Measurements from ENCODE around the gene NDFIP1.
"Not testable (repeated sequence)": the region's sequence is repeated elsewhere in the genome, so short reads cannot be mapped to it uniquely, and the experiment has no call there.

NDFIP1 gene

DNA sequence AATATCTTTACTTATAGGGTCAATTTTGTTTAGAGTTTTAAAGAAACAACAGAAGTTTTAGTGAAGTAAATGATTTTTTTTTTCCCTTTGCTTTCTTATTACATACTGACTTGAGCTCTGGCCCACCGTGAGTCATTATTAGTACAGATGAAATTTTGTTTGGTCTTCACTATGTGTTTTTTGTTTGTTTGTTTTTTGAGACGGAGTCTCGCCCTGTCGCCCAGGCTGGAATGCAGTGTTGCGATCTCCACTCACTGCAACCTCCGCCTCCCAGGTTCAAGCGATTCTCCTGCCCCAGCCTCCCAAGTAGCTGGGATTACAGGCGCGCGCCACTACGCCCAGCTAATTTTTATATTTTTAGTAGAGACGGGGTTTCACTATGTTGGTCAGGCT lies 45.9 kb downstream of the NDFIP1 start:
- DNase-seq (ENCODE audit: low read depth): not testable (repeated sequence)

DNA sequence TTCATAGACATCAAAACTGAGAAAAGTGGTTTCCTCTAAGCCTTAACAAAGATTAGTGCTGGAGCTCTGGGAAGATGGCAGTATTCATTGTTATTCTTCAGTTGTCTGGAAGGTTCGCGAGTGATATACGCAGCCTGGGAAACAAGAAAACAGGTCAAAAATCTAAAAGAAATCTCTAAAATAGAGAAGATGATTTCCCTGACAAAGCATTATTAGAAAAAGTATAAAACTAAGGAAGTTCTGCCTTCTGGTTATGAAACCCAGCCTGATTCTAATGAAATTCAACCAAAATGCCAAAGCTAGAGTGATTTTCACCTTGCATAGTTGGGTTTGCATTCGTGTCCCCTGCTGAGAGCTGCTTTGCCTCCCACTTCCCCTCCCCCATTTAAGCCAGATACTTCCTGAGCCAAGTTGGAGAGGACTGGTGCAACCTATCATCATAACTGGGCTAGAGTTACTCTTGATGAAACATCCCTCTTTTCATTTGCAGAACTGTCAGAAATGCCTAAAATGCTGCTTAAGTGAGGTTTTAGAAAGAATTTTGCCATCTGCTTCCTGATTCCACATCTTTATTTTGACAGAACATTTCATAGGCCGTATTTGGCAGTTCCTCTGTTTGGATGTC lies 48.4 kb downstream of the NDFIP1 start:
- DNase-seq (ENCODE audit: low read depth): no peak

DNA sequence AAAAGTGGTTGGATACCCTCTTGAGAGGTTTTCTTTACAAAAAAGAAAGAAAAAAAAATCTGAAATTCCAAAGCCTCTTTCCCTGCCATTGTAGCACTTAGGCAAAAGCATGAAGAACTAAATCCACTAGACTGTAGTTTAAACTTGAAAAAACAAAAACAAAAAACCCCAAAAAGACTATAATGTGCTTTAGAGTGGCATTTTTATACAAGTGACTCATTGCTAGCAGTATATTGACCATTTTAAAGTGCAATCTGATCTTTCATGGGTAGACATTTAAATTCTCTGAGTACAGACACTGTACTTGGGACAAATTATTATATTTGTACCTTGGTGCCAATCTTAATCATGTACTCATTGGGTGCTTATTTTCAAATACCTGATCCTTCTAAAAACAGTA lies 50.8 kb downstream of the NDFIP1 start:
- no peak for DNase-seq (ENCODE audit: low read depth)

DNA sequence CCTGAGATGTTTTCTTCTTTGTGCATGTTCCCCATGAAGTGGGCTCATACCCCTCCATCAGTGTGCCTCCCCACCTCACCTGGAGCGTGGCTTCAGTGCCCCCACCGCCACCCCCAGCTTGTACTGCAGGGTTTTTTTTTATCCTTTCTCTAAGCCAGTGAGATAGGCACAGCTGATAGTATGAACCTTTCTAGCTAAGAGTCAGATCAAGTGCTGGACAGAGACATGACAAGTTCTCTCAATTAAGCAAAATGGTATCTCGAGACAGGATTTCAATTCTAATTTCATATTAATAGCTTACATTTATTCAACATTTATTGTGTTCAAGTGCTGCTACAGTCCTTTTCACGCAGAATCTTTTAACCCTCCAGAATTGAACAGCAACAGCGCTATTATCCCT lies 55.7 kb downstream of the NDFIP1 start:
- no peak for DNase-seq (ENCODE audit: low read depth)

DNA sequence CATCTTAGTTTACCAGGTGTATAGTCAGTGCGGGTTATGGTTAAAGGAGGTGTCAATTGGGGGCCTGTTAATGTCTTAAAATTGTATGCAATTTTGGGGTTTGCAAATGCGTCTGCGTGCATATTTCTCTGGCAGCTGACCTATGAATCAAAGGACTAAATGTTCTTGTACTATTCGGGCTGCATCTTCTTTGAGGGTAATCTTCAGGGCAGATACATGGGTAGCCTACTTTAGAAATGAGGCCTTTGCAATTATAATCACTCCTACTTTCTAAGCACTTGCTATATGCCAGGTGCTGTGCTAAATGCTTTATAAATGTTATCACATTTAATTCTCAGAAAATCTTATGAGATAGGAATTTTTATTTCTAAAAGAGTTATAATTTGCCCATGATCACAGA lies 58.2 kb downstream of the NDFIP1 start:
- DNase-seq (ENCODE audit: low read depth): no peak

DNA sequence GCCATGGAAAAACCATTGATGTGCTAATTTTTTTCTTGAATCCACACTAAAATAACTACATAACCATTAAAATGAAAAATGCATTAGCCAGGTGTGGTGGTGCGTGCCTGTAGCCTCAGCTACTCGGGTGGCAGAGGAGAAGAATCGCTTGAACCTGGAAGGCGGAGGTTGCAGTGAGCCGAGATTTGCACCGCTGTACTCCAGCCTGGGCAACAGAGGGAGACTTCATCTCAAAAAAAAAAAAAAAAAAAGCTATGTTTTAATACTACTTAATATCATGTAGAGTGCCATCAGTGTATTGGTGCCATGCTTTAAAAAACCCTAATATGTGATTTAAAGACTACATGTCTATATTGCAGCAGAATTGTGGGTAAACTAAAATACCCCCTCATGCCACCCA lies 58.9 kb downstream of the NDFIP1 start:
- no peak for DNase-seq (ENCODE audit: low read depth)

DNA sequence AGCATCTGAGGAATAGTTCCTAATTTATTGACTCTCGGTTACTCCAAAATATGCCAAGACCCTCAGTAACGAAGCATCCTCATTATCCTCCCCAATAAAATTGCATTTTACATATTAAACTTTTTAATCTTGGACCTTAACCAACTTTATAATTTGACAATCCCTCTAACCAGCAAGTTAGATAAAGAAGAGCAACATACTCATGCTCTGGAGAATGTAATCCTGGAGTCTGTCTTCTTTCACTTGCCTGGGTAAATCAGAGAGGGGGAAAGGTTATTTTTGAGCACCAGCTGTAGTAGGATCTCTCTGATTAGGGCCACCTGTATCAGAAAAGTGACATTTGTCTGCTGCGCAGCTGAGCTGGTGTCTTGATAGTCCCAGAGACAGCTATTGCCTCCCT lies 59.8 kb downstream of the NDFIP1 start:
- no peak for DNase-seq (ENCODE audit: low read depth)

DNA sequence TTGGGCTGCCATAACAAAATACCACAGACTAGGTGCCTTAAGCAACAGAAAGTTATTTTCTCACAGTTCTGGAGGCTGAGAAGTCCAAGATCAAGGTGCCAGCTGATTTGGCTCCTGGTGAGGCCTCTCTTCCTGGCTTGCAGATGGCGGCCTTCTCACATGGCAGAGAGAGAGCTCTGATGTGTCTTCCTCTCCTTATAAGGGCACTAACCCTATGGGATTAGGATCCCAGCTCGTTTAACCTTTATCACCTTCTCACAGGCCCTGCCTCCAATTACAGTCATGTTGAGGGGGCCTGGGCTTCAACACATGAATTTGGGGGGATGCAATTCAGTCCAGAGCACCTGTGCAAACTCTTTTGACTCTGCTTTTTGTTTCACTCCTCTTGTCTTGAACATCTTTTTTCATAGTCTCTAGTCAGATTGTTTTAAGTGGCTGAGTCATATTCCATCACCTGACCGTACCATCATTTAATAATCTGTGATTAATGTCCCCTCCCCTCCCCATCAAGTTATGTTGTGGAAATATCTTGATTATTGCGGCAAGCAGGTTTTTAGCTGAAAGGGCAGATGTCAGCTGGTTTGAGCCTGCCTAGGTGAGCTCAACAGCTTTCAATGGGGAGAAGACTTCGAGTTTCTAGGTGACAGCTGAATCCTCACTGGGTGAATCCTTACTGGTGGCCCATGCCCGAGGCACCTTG lies 61.8 kb downstream of the NDFIP1 start:
- no peak for DNase-seq (ENCODE audit: low read depth)

DNA sequence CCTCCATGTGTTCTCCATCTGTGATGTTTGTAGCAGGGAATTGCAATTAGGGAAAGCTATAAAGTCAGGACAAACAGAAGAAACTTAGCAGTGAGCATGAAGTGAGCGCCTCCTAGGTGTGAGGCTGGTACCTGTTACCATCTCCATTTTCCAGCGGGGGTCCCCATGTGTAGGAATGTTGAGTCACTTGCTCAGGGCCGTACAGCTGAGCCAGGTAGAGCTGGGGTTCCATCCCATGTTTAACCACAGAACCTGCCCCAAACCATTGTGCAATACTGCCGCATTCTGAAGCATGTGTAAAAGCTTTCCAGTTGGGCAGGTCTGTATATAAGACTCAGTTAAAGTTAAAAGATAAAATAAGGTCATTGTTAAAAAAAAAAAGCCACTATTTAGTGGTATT lies 62.7 kb downstream of the NDFIP1 start:
- DNase-seq (ENCODE audit: low read depth): no peak

DNA sequence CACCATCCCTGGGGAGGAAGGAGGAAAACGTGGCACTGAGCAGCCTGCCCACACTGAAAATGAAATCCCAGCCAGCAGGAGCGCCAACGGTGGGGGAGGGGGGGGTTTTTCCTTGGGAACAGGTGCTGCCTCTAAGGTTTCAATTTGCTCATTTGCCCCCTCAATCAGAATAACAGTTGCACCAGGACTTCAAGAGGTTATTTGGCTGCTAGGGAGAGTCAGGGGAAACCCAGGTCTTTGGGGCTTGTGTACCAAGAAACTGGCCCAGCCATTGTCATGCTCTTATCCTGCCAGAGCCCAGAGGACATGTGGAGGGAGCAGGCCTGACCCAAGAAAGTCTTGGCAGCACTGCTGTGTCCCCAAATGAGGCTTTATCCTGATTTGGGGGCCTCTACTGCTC lies 66.5 kb downstream of the NDFIP1 start:
- DNase-seq (ENCODE audit: low read depth): no peak

DNA sequence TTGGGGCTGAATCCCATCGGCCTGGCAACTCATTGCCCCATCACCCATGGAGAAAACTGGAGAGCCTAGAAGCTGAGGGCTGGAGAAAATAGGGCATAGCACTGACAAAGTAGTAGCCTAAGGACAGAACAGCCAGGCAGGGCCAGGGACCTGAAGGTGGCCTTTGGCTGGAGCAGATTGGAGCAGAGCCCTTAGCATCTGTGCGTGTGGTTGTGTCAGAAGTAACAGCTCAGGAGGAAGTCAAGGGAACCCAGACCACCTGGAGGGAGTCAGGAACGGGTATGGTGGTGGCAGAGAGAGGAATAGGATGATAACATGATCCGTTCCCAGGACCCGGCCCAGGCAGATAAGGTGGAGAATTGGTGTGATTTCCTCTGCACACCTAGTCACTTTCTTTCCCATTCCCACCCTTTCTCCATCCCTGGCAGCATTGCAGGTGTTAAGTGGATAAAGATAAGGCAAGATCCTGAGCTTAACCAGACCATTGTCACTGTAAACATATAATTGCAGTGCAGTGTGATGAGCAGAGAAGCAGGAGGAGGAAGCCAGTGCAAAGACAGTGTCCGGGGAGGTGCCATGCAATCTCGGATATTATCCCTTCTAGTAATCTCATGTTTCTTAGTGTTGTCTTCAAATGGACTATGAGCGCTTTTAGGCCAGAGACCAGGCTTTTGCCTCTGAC lies 67.0 kb downstream of the NDFIP1 start:
- DNase-seq (ENCODE audit: low read depth): no peak

DNA sequence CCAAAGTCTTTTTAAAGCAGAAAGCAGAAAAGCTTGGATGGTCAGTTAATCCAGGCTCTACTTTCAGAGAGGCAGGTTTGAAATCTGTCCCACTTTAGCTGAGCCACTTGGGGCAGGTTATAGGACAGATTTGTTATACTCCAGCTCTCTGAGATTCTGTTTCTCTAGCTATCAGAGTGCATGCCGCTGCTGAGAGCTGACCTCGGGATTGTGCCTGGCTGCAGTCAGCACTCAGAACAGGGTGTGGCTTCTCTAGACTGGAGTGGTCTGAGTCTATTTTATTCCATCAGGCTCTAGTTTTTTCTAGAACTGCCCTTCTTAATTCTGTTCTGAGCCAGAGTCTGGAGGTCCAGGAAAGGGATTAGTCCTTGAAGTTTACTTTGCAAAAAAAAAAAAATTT lies 67.7 kb downstream of the NDFIP1 start:
- no peak for DNase-seq (ENCODE audit: low read depth)

DNA sequence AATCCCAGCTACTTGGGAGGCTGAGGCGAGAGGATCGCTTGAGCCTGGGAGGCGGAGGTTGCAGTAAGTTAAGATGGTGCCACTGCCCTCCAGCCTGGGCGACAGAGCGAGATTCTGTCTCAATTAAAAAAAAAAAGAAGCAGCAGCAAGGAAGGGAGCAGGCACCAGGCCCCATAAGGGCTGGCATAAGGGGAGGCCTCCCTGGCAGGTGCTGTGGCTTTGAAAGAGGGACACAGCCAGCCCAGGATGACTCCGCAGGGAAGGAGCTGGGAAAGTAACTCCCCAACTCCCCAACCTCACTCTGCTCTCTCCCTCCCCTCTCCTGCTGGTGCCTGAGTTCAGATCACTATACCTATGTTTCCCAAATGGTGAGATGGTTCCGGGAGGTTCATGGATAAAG lies 70.1 kb downstream of the NDFIP1 start:
- no peak for DNase-seq (ENCODE audit: low read depth)

DNA sequence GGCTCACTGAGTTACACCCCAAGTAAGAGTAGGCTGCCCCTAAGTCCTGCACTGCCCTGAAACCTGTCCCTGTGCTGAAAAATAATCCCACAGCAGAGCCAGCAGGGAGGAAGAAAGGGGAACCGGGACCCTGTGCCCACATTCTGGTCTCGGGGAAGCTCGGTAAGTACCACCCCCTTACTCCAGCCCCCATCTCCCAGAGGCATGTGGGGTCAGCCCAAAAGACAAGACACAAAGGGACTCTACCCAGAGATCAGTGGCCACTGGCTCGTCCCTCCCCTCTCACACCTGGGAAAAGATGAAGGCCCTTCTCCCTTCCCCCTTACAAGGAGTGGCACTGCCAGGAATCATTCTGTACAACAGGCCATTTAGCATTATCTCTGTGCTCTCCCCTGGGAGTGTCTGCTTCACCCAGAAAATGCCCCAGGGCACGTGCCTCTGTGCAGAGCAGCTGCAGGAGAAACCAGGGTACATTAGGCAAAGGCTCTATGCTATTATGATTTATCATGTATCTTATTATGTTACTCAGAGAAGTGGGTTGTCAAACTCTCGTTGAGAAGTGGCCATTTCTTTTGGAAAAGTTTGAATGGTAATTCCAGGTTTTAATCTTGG lies 71.3 kb downstream of the NDFIP1 start:
- no peak for DNase-seq (ENCODE audit: low read depth)

DNA sequence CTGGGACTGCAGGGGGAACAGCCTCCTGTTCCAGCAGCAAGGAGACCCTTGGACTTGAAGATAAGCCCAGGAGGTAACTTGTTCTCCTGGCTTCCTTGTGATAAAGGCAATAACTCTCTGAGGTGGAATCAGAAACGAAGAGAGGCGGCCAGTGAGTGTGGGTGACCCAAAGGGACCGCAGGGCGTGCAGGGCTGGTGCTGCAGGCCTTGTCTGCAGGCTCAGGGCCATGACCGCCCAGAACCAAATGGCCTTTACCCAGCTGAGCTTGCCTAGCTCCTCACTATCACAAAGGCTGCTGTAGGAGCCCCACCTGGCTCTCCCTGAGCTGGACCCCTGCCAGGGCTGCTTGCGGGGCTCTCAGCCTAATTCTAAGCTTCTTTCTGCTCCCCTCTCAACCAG lies 72.5 kb downstream of the NDFIP1 start:
- DNase-seq (ENCODE audit: low read depth): no peak

DNA sequence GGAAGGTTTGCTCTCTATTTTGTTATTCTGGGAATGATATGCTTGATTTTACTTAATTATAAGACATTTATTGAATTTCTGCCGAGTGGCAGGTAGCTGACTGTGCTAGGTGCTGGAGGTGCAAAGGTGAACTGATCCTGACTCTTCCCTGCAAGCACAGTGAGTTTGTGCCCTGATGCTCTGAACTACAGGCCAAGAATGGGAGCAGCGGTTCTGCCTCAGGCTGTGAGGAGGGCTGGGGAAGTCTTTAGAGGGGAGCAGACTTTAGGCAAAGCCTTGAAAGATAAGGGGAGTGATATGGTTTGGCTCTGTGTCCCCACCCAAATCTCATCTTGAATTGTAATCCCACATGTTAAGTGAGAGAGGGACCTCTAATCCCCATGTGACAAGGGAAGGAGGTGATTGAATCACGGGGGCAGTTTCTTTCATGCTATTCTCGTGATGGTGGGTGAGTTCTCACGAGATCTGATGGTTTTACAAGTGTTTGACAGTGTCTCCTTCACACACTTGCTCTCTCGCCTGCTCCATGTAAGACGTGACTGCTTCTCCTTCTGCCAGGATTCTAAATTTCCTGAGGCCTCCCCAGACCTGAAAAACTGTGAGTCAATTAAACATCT lies 73.1 kb downstream of the NDFIP1 start:
- DNase-seq (ENCODE audit: low read depth): no peak

DNA sequence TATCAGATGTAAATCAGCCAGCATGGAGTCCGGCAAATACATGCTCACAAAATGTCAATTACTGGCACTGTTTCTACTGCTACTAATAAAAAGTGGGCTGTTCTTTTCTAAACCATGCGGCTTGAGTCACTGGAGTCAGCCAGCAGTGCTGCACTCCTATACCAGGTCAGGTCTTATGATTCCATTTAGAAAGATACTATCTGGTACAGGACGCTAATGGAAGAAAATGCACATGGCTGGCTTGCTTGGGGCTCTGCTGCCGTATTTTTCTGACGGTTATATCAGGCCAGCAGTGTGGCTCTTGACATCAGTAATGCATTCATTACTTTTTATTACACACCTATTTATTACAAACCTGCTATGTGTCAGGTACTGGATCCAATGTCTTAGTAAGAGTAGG lies 74.3 kb downstream of the NDFIP1 start:
- no peak for DNase-seq (ENCODE audit: low read depth)

DNA sequence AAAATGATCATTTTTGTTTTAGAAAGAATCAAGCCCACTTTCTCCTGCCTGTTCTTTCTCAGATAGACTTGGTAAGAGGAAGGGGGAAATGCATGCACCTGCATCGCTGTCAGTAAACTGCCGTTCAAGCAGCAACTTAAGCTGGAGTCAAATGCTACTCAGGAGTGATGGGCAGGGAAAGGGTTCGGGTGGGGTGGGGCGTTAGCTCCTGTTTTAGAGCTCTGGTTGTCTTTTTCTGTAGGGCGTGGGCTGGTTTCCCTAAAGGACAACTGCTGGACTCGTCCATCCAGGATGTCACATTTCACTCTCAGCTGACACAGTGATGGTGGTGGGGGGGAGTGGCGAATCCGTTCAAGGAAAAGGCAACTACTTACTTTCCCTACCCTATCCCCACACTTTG lies 75.0 kb downstream of the NDFIP1 start:
- DNase-seq (ENCODE audit: low read depth): no peak

DNA sequence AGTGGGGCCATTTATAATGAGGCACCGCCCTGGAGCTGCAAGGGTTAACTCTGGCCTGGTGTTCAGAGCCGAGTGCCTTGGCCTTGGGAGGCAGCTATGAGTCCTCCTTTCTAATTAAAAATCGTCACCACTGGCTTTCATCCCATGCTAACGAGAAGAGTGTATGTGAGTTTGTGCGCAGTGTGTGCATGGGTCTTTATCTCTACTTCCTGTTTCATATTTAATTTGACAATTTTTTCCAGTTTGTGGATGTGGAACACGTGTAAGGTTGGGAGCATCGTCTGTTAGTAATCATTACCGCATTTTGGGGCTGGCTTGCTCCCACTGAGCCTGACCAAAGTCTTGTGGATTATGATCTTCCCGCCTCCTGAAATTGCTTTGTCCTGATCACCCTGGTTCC lies 76.4 kb downstream of the NDFIP1 start:
- no peak for DNase-seq (ENCODE audit: low read depth)

DNA sequence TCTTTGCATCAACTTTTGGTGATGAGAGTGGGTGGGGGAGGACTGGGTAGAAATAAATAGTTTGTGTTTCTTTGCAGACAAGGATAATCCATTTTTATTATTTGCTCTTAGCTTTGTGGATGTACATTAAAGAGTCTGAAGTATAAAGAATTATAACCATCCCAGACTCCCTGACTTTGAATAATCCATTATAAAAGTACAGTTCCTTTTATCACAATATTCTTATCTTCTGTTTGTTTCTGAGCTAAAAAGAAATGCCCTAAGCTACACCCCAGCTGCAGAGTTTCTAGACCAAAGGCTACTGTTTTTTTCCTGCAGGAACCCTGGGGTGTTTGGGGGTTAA lies 77.9 kb downstream of the NDFIP1 start:
- no peak for DNase-seq (ENCODE audit: low read depth)

DNA sequence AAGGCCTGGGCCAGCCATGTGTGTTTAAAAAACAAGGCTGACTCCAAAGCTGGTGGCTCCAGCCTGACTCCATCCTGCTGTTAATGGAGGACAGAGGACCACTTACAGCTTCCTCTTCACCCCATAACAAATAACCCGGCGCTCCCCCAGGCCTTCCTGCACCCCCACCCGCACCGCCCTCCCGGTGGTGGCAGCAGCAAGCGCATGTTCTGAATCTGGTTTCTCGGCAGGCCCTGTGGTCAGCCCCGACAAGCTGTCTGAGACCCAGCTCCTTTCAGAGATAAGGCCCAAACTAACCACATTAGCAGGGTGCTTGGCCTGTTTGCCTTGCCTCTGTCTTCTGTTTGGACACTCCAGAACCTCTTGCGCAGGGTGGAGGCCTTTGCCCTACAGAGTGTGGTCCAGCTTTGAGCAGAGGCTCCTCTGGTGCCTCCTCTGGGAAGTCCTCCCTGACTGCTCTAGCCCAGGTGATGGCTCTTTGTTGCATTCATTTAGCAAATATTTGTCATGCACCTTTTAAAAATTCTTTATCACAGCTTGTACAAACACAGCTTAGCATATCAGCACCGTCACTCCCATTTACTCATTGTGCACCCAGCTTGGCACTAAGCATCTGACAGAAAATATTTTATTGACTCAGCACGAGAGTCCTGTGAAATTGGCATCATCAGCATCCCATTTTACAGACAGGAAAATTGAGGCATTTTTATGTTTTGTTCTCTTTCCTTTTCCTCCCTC lies 78.4 kb downstream of the NDFIP1 start:
- DNase-seq (ENCODE audit: low read depth): no peak

DNA sequence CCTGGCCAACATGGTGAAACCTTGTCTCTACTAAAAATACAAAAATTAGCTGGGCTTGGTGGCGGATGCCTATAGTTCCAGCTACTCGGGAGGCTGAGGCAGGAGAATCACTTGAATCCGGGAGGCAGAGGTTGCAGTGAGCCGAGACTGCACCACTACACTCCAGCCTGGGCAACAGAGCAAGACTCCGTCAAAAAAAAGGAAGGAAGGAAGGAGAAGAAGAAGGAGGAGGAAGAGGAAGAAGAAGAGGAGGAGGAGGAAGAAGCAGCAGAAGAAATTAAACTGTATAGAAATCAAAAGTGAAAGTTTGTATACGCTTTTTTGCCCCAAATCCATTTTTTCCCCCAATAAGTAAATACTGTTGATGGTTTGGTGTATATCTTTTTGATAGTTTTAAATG lies 80.1 kb downstream of the NDFIP1 start:
- not testable (repeated sequence) for DNase-seq (ENCODE audit: low read depth)

Data from activated gamma-delta T cell treated with anti-CD3 and anti-CD28 coated beads, Interleukin-2, amount 50 U/mL, for 16 hours (primary cell).